HAP-1 (cell line): ENCODE data around the gene LPCAT2.

Experiments
- DNase-seq, 2 experiments: peaks; one replicate each; pipeline ENCODE4 v3.0.0-alpha.2; 2016 to 2020; ENCODE audit warnings: low spot score in 2 of 2
- H3K27me3 ChIP-seq: fragments of 250-450 bp; sonication (Bioruptor Pico); 2 replicates; pipeline ENCODE4 v1.5.1; 2020; ENCODE audit warnings: low read depth, mild to moderate bottlenecking, moderate library complexity
- H3K36me3 ChIP-seq: fragments of 250-450 bp; sonication (Bioruptor Pico); replicated peaks from 2 replicates; pipeline ENCODE4 v1.5.1; 2020; ENCODE audit warnings: mild to moderate bottlenecking
- H3K4me1 ChIP-seq: fragments of 250-450 bp; sonication (Bioruptor Pico); 2 replicates; pipeline ENCODE4 v1.5.1; 2020; ENCODE audit warnings: mild to moderate bottlenecking
- H3K4me3 ChIP-seq: fragments of 250-450 bp; sonication (Bioruptor Pico); 2 replicates; pipeline ENCODE4 v1.5.1; 2020; ENCODE audit warnings: mild to moderate bottlenecking, moderate library complexity
- H3K9me3 ChIP-seq: fragments of 250-450 bp; sonication (Bioruptor Pico); 2 replicates; pipeline ENCODE4 v1.5.1; 2020; ENCODE audit warnings: mild to moderate bottlenecking, moderate library complexity
- in situ Hi-C: fragments of 300-500 bp; cut with MboI; formaldehyde crosslinking; loops from 3 replicates; pipeline ENCODE4 v1.14.3; 2020; ENCODE audit warnings: low sequenced_read_pairs, inconsistent platforms, mixed read lengths

LPCAT2 gene

DNA sequence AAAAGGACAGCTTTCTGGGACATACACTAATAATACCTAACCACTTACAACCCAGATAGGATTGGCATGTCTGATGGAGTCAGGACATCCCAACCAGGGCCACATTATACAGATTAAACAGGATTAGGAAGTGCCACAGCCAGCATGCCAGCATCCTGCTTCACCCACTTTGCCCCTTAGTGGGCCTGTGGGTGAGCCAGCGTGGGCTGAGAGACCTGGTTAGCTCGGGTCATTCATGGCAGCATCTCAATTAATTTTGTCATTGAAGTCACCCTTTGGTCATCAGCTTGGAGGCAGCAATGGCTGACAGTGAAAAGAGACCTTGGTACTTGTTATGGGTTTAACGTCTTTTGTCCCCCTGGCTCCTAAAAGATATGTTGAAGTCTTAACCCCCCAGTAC, 117.0 kb downstream of the LPCAT2 start:
- no peaks in the 10 kb centered on the region for H3K4me1 ChIP-seq
- in situ Hi-C loops, result no loop called here
- no peaks in the 10 kb centered on the region for H3K27me3 ChIP-seq
- DNase-seq, result no peak
- H3K36me3 ChIP-seq, result no peaks in the 10 kb centered on the region
- no peak overlapping the region for H3K4me3 ChIP-seq
- no peaks in the 10 kb centered on the region for H3K9me3 ChIP-seq

DNA sequence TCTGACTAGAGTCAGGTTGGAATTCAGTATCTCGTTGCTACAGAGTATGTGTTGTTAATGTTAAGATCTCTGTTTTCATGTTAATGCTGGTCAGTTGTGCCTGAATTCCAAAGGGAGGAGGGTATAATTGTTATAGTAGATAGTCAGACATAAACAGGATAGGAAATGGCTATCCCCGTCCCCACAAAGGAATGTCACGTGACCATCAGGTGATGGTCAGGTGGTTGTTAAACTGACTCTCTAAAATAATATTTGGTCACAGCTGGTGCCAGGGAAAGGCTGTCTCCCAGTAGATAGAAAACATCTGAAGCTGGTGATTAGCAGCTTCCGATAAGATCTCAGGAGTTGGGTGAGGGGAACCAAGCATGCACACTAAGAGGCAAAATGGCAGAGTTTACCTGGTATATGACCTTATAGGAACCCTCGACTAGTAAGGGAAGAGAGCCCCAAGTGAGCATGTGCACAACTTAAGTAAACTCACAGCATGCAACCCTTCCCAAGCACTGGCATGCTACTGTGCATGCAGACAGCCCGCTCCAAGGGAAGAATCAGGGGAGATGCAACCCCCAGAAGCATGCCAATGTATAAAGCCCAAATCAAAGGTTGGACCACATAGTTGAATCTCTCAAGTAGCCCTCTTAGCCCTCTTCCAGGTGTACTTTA, 119.6 kb downstream of the LPCAT2 start:
- in situ Hi-C loops, result no loop called here
- Histone ChIP-seq H3K36me3 (no peaks in the 10 kb centered on the region), H3K9me3 (no peaks in the 10 kb centered on the region; the same call in 1 of the 2 replicates), H3K4me3 (no peak overlapping the region), H3K4me1 (no peaks in the 10 kb centered on the region), H3K27me3 (no peaks in the 10 kb centered on the region)
- peak; percentile 9 to 29 for DNase-seq

DNA sequence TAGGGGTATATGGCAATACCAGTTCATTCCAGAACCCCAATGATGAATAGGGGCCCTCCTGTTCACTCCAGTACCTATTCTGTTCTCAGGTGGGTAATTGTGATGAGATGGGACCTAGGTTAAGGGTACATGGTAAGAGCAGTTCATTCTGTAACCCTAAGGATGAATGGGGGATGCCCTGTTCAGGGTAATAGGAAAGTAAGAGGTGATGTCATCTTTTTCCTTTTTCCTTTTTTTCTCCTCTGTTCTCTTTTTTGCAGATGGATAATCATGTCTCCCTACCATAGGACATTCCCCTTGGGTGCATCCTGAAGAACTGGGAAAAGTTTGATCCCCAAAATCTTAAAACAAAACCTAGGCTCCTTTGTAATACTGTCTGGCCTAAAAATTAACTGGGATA, 121.9 kb downstream of the LPCAT2 start:
- in situ Hi-C loops, result no loop called here
- DNase-seq, result no peak
- Histone ChIP-seq H3K27me3 (no peaks in the 10 kb centered on the region), H3K36me3 (no peaks in the 10 kb centered on the region), H3K4me3 (no peak overlapping the region), H3K4me1 (no peaks in the 10 kb centered on the region), H3K9me3 (no peaks in the 10 kb centered on the region; the same call in 1 of the 2 replicates)

DNA sequence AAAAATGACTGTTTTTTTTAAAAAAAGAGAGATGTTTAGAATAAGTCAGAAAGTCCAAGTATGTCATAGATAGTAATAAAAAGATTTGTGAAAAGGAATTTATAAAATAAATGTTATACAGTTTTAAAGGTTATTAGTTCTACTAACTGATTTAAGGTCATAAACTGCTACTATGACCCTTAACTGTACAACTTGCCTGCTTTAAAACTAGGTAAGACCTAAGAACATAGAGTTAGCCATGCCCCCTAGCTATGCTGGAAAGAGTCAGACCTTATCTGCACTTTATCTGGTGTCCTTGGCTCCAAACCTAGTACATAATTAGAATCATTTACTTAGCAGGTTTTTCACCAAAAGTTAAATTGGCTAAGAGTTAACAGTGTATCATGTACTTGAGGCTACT, 123.4 kb downstream of the LPCAT2 start:
- DNase-seq, result no peak
- Histone ChIP-seq H3K36me3 (no peaks in the 10 kb centered on the region), H3K27me3 (no peaks in the 10 kb centered on the region), H3K4me1 (no peaks in the 10 kb centered on the region), H3K9me3 (no peaks in the 10 kb centered on the region; the same call in 1 of the 2 replicates), H3K4me3 (no peak overlapping the region)
- in situ Hi-C loops, result no loop called here

DNA sequence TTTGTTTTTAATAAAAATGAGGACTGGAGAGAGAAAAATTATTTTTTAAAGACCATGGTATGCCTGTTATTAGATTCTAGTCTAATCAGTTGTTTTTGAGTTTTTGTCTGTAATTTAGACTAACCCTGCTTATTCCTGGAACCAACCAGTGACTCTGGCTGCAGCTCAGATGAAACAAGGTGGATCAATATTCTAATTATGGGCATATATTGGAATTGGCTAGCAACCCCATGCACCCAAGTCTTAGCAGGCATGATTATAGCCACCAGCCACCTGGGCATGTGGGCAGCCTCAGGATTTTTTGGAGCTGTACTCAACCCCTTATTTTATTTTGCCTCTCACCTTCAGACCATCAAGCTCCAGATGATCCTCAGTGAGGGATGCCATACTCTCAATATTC, 125.3 kb downstream of the LPCAT2 start:
- no peaks in the 10 kb centered on the region for H3K4me1 ChIP-seq
- in situ Hi-C loops, result no loop called here
- no peak for DNase-seq
- H3K36me3 ChIP-seq, result no peaks in the 10 kb centered on the region
- H3K27me3 ChIP-seq, result no peaks in the 10 kb centered on the region
- H3K9me3 ChIP-seq, result no peaks in the 10 kb centered on the region; the same call in 1 of the 2 replicates
- no peak overlapping the region for H3K4me3 ChIP-seq
